Putamen (tissue), 1 donor: Measurements from ENCODE around the gene CFAP69.
"Not testable (repeated sequence)": the region's sequence is repeated elsewhere in the genome, so short reads cannot be mapped to it uniquely, and the experiment has no call there.

Experiments used
- DNase-seq: peaks from one replicate; pipeline ENCODE4 v3.0.0-alpha.2; 2016; ENCODE audit warnings: low spot score

Gene CFAP69

DNA sequence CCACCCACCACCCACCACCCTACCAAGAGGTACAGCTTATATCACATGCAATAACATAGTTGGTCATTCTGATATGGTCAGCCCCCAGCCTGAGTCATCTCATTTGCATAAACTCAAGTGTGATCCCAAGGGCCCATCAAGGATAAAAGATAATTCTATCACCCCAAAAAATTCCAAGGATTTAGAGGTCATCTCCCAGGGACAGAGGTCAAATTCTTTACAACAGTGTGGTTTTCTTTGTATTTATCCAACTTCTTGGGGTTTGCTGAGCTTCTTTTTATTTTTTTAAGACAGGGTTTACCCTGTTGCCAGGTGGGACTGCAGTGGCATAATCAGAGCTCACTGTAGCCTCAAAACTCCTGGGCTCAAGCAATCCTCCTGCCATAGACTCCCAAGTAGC, 92.1 kb downstream of the CFAP69 start:
- DNase-seq, result no peak

DNA sequence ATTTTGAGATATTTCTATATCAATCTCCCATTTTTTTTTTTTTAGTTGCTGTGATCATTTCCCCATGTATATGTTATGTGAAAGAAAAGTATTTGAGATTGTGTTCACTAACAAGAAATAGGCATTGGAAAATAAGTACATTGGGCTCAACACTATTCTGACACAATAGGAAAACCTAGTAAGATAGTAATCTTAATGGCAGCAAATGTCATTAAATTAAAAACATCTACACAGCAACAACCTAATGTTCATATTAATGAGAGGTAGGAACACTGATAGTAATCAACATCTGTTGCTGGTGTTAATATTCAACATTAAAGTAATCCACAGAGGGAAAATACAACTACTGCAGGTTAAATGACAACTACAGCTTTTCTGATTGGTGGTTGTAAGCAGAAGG, 100.0 kb downstream of the CFAP69 start:
- no peak for DNase-seq

DNA sequence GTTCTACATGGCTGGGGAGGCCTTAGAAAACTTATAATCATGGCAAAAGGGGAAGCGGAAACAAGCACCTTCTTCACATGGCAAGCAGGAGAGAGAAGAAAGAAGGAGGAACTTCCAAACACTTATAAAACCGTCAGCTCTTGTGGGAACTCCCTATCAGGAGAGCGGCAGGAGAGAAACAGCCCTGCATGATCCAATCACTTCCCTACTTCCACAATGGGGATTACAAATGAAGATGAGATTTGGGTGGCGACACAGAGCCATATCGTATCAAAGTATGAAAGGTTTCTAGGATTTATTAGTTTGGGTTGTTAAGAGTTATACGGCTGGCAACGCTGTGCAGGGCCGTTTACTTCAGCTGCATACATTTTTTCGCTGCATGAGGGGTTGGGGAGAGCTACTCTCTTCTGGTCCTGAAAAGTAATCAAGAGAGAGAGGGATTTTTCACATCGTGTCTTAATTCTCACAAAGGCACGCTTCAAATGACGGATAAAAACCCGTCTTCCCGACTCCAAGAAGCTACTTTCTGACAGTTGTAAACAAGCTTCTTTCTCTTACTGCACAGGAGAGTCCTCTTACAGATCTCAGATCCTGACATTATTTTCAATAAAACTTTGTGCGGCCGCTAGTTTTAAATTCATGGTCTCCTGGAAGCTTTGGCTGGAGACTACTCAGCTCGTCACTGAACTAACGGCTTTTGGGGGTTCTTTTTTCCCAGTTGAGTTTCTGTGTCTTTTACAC, 100.8 kb downstream of the CFAP69 start:
- peak; percentile 7 for DNase-seq

DNA sequence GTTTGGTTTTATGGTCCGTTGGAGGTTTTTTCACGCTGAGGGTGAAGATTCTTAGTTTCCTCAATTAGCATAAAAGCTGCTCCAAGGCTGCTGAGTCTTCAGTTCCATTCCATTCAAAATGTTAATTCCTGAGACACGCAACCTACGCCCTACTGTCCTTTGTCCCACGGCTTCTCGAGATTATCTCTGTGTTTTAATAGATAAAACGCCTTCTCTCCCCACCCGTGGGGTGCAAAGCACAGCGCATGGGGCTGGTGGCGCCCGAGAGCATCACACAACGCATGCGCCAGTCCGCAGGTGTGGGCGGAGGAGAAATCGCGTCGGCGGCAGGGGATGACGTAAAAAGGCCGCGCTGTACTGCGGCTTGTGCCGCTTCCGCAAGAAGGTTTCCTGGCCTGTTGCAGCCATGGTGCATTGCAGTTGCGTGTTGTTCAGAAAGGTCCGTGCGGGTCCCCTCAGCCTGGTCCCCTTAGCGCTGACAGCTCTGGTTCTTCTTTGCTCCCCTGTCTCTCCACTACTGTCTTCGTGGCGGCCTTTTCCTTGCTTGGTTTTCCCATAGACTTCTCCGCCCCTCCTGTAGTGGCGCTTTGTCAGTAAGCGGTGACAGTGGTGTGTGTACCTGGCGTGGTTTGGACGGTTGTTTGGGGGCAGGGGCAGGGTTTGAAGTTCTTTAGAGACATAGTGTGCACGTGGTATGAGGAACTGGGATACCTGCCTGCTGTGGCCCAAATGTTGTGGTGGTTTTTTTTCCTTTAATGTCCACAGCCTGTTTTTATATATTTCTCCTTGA, 101.6 kb downstream of the CFAP69 start, which contains the start of gene GTPBP10:
Gene GTPBP10, plus strand, starts transcription at position 381 of the 790 bp plus-strand sequence. Its CDS starts 26 bp downstream, at position 407.
- peak; percentile 94 for DNase-seq

DNA sequence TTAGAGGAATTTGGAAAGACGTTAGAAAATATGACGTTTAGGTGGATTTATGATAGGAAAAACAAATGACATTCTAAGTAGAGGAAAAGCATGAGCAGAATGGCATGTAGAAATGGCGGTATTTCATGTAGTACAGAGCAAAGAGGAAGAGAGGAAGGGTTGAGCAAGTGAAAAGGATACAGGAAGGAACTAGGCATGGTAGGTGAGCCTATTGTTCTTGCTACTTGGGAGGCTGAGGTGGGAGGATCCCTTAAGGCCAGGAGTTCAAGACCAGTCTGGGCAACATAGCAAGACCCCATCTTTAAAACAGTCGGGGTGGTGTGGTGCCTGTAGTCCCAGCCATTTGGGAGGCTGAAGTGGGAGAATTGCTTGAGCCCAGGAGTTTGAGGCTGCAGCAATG, 102.8 kb downstream of the CFAP69 start:
- no peak for DNase-seq

DNA sequence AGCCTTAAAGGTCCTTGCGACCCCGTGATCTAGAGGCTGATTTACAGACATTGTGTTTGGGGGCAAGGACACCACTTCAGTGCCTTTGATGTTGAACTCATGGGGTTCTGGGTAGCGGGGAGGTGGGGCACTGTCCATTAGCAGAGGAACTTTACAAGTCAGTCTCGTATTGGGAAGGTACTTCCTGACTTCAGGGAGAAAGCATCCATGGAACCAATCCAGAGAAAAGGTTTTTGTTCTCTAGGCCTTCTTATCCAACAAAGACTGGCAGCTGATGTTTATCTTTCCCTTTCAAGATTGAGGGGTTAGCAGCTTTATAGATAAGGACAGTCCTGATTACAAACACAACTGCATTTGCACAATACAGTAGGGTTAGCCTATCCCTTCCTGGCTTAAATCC, 104.3 kb downstream of the CFAP69 start:
- DNase-seq, result no peak

DNA sequence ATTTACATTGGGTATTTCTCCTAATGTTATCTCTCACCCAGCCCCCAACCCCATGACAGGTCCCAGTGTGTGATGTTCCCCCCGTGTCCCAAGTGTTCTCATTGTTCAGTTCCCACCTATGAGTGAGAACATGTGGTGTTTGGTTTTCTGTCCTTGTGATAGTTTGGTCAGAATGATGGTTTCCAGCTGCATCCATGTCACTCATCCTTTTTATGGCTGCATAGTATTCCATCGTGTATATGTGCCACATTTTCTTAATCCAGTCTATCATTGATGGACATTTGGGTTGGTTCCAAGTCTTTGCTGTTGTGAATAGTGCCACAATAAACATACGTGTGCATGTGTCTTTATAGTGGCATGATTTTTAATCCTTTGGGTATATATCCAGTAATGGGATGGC, 105.1 kb downstream of the CFAP69 start:
- DNase-seq, result not testable (repeated sequence)

DNA sequence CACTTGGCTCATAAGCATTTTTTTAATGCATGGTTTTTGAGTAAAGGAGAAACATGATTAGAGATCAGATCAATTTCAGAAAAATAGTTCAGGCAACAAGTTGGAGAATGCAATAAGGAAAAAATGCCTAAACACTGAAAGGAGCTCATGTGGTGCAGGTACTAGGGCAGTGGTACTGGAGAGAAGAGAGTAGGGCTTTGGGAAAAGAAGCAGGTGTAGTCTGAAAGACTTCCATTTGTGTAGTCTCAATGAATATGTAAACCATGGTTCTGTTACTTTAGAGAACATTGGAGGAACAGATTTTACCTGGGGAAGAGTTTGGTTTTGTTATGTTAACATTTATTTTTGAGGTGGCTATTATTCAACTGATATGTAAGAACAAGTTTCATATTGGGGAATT, 107.0 kb downstream of the CFAP69 start:
- no peak for DNase-seq
